Esophagus squamous epithelium (tissue), 5 donors: ENCODE data around the gene ARHGAP32. TPM values are rescaled to one million over a fixed set of nuclear protein-coding genes. Genes with fewer than 3 reads are reported as not detected.

Experiments
- DNase-seq: peaks from one replicate; lab custom pipeline; 2025; lab: John Stamatoyannopoulos, UW
- H3K27ac ChIP-seq, 4 donors: fragments of 200-600 bp; sonication (generic); one replicate each; pipeline ENCODE4 v1.5.1; 2016 to 2019; ENCODE audit warnings: mild to moderate bottlenecking in 1 of 4
- H3K27me3 ChIP-seq, 4 donors: fragments of 200-600 bp; sonication (generic); 1 replicate in 3 of 4; 2 replicates in 1 of 4; pipeline versions ENCODE4 v1.5.1 to v1.6.0; 2017 to 2021; ENCODE audit warnings: antibody characterized with exemption in 1 of 4
- H3K36me3 ChIP-seq, 3 donors: fragments of 200-600 bp; sonication (generic); one replicate each; pipeline ENCODE4 v1.5.1; 2016 to 2019
- H3K4me1 ChIP-seq, 3 donors: fragments of 200-600 bp; sonication (generic); one replicate each; pipeline ENCODE4 v1.5.1; 2017 to 2019
- H3K4me3 ChIP-seq, 4 donors: fragments of 200-600 bp; sonication (generic); 1 replicate in 3 of 4; 2 replicates in 1 of 4; pipeline ENCODE4 v1.5.1; 2016 to 2019; ENCODE audit warnings: mild to moderate bottlenecking in 2 of 4, moderate library complexity in 1 of 4
- H3K9me3 ChIP-seq, 3 donors: fragments of 200-600 bp; sonication (generic); one replicate each; pipeline ENCODE4 v1.5.1; 2016 to 2019
- POLR2A ChIP-seq, 4 donors: fragments of 450-650 bp; IDR thresholded peaks; one replicate each; pipeline ENCODE4 v1.6.1; 2017; ENCODE audit warnings: antibody characterized with exemption in 4 of 4, mild to moderate bottlenecking in 4 of 4, moderate library complexity in 3 of 4
- WGBS, 2 donors: methylation state at CpG; one replicate each; pipeline ENCODE4 v1.1.5; 2018; 5-methylcytosine and 5-hydroxymethylcytosine counted together
- intact Hi-C: fragments of 100-400 bp; cut with DNase I; formaldehyde crosslinking; loops from one replicate; pipeline ENCODE4 v1.15.0; 2022
- total RNA-seq, 4 donors: library from RNA; depleted of rRNA; stranded (reverse); fragments of >200 nt; gene quantifications; one replicate each; pipeline ENCODE4 v1.1.0, GENCODE V29; 2016
- TF ChIP-seq, protein P1 (sequence below), 6 experiments: fragments of 450-650 bp in 4 of 6; fragments of 200-600 bp in 2 of 6; sonication (generic) in 2 of 6; IDR thresholded peaks; one replicate each; pipeline ENCODE4 v1.5.1; 2016 to 2019; ENCODE audit warnings: antibody characterized with exemption in 6 of 6, mild to moderate bottlenecking in 4 of 6, moderate library complexity in 4 of 6
- donor health status: DM: yes; HTN: yes; CAD: no.

Gene ARHGAP32
- total RNA-seq, 4 donors from 2014 or later, result 33.5 to 73.6 (median 61.0) TPM

DNA sequence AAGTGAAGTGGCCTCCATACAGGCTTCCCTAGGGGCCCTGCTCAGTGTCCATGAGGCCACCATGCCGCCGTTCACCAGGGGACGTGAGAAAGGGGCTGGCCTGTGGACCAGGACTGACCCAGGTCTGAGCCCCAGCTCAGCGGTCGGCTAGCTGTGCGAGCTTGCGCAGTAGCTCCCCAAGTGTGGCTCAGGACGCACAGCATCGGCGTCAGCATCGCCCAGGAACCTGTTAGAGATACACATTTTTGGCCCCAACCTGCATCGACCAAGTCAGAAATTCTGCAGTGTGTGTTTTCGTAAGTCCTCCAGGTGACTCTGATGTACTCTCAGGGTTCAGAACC is 249.9 kb downstream of the ARHGAP32 start:
- WGBS, 2 donors, result 21% methylated on average over 8 of the region's 13 CpGs; no CpG with 5 or more reads in 1 of the 2 donors
- peak overlapping the region; percentile 20 to 60 (median 42) for H3K4me3 ChIP-seq
- intact Hi-C loops, result no loop called here

DNA sequence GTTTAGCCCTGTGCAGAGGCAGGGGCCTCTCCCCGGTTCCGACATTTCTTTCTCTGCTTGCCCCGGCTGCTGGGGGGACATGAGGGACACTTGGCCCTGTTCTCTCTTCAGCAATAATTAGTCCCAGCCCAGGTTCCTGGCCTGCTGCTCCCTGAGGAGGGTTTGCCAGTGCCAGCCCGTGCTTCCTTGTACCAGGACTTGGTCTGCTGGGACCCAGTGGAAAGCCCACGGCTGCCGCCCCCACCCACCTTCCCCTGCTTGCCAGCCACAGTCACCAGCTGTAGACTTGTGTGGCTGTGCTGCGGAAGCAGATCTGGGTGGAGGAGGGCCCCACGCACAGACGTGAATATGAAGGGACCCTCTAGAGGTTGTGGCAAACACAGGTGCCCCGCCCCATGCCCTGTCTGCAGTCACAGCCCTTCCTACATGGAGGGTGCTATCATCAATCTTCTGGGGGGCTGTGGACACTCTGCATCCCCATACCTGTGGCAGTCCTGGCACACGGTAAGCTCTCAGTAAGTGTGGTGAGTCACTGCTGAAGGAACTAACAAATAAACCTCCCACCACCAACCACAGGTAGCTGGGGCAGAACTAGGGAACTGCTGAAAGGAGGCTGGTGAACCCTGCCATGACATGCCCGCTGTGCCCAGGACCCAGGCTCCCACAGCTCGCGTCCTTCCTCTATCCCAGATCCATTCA is 250.4 kb downstream of the ARHGAP32 start:
- WGBS, 2 donors, result 37 to 41% methylated on average over 5 to 7 of the region's 14 CpGs
- Histone ChIP-seq H3K36me3 (peaks cover 0 to 3% (median 0%) of the 10 kb centered on the region in 3 donors), H3K4me3 (peak overlapping the region; percentile 20 to 60 (median 42)), H3K9me3 (no peaks in the 10 kb centered on the region), H3K27me3 (peaks cover 0 to 3% (median 0%) of the 10 kb centered on the region in 4 donors), H3K27ac (peak overlapping the region; percentile 78 to 92 (median 86)), H3K4me1 (peaks cover 5 to 71% (median 15%) of the 10 kb centered on the region in 3 donors)
- no peak for DNase-seq
- intact Hi-C loops, result no loop called here
- TF ChIP-seq POLR2A (IDR thresholded peaks at IDR 0.05), result no peak
- TF ChIP-seq, protein P1, sequence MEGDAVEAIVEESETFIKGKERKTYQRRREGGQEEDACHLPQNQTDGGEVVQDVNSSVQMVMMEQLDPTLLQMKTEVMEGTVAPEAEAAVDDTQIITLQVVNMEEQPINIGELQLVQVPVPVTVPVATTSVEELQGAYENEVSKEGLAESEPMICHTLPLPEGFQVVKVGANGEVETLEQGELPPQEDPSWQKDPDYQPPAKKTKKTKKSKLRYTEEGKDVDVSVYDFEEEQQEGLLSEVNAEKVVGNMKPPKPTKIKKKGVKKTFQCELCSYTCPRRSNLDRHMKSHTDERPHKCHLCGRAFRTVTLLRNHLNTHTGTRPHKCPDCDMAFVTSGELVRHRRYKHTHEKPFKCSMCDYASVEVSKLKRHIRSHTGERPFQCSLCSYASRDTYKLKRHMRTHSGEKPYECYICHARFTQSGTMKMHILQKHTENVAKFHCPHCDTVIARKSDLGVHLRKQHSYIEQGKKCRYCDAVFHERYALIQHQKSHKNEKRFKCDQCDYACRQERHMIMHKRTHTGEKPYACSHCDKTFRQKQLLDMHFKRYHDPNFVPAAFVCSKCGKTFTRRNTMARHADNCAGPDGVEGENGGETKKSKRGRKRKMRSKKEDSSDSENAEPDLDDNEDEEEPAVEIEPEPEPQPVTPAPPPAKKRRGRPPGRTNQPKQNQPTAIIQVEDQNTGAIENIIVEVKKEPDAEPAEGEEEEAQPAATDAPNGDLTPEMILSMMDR (IDR thresholded peaks at IDR 0.05), result no peak

More for the DNA sequence above, 249.9 kb downstream of the ARHGAP32 start:
- Histone ChIP-seq H3K4me1 (peaks cover 5 to 66% (median 15%) of the 10 kb centered on the region in 3 donors), H3K9me3 (no peaks in the 10 kb centered on the region), H3K27me3 (peaks cover 0 to 3% (median 0%) of the 10 kb centered on the region in 4 donors), H3K27ac (peak overlapping the region; percentile 78 to 92 (median 86)), H3K36me3 (peaks cover 0 to under 1% (median 0%) of the 10 kb centered on the region in 3 donors)
- no peak for DNase-seq
- TF ChIP-seq POLR2A (IDR thresholded peaks at IDR 0.05), result peak in 1 of 4 donors; percentile 39
- TF ChIP-seq, protein P1 (IDR thresholded peaks at IDR 0.05), result no peak

GRCh38 chr11:128941110-128941509 is 251.0 kb downstream of the ARHGAP32 start:
- peaks cover 0 to 3% (median 0%) of the 10 kb centered on the region in 4 donors for H3K27me3 ChIP-seq
- peaks cover 5 to 72% (median 15%) of the 10 kb centered on the region in 3 donors for H3K4me1 ChIP-seq
- peak overlapping the region; percentile 78 to 92 (median 86) for H3K27ac ChIP-seq
- TF ChIP-seq, protein P1 (IDR thresholded peaks at IDR 0.05), result no peak
- TF ChIP-seq POLR2A (IDR thresholded peaks at IDR 0.05), result no peak
- peaks cover 0 to 3% (median 0%) of the 10 kb centered on the region in 3 donors for H3K36me3 ChIP-seq
- intact Hi-C loops, result no loop called here
- DNase-seq, result no peak
- H3K4me3 ChIP-seq, result peak overlapping the region; percentile 20 to 60 (median 42)
- 24 to 61% methylated on average over 4 to 8 of the region's 8 CpGs for WGBS, 2 donors
- no peaks in the 10 kb centered on the region for H3K9me3 ChIP-seq

- WGBS, 2 donors, result 24% methylated on average over 11 of the region's 15 CpGs; no CpG with 5 or more reads in 1 of the 2 donors
- intact Hi-C loops, result no loop called here
- Histone ChIP-seq H3K4me1 (peaks cover 5 to 72% (median 15%) of the 10 kb centered on the region in 3 donors), H3K27ac (peak overlapping the region; percentile 78 to 92 (median 86)), H3K4me3 (peak overlapping the region; percentile 20 to 60 (median 42)), H3K9me3 (no peaks in the 10 kb centered on the region), H3K36me3 (peaks cover 0 to 3% (median 0%) of the 10 kb centered on the region in 3 donors), H3K27me3 (peaks cover 0 to 3% (median 0%) of the 10 kb centered on the region in 4 donors)
- no peak for TF ChIP-seq POLR2A (IDR thresholded peaks at IDR 0.05)
- TF ChIP-seq, protein P1 (IDR thresholded peaks at IDR 0.05), result no peak
- no peak for DNase-seq
Measured at GRCh38 chr11:128940603-128941002, 251.5 kb downstream of the ARHGAP32 start.

GRCh38 chr11:128940156-128940555 is 252.0 kb downstream of the ARHGAP32 start:
- Histone ChIP-seq H3K4me3 (peak overlapping the region in 3 of 4 donors; percentile 41 to 60 (median 42)), H3K27ac (peak overlapping the region; percentile 78 to 92 (median 86)), H3K9me3 (no peaks in the 10 kb centered on the region), H3K36me3 (peaks cover 0 to 3% (median 0%) of the 10 kb centered on the region in 3 donors), H3K27me3 (peaks cover 0 to 3% (median 0%) of the 10 kb centered on the region in 4 donors), H3K4me1 (peaks cover 5 to 72% (median 15%) of the 10 kb centered on the region in 3 donors)
- 29 to 42% methylated on average over 3 to 5 of the region's 5 CpGs for WGBS, 2 donors
- DNase-seq, result no peak
- intact Hi-C loops, result no loop called here
- TF ChIP-seq POLR2A (IDR thresholded peaks at IDR 0.05), result no peak
- TF ChIP-seq, protein P1 (IDR thresholded peaks at IDR 0.05), result no peak
